Fibroblast of villous mesenchyme (primary cell): ENCODE data around the gene MYOZ3. TPM values are rescaled to one million over a fixed set of nuclear protein-coding genes. Genes with fewer than 3 reads are reported as not detected.

Source experiments
- DNase-seq: peaks from one replicate; pipeline ENCODE4 v3.0.0-alpha.2; 2010; ENCODE audit warnings: low read depth
- H3K4me3 ChIP-seq: 2 replicates; pipeline ENCODE4 v1.5.1; 2011; ENCODE audit warnings: low read depth, mild to moderate bottlenecking, low read length
- total RNA-seq: library from RNA; depleted of rRNA; stranded (reverse); fragments of >200 nt; gene quantifications from 2 replicates; pipeline ENCODE4 v1.2.3, GENCODE V29; 2012
- TF ChIP-seq, protein P1 (sequence below): IDR thresholded peaks from 2 replicates; pipeline ENCODE4 v1.5.1; 2012; ENCODE audit warnings: low read depth, mild to moderate bottlenecking, low read length; ENCODE audit not compliant: insufficient read depth

The MYOZ3 gene
- total RNA-seq, 1 donor: under 0.01 TPM

DNA sequence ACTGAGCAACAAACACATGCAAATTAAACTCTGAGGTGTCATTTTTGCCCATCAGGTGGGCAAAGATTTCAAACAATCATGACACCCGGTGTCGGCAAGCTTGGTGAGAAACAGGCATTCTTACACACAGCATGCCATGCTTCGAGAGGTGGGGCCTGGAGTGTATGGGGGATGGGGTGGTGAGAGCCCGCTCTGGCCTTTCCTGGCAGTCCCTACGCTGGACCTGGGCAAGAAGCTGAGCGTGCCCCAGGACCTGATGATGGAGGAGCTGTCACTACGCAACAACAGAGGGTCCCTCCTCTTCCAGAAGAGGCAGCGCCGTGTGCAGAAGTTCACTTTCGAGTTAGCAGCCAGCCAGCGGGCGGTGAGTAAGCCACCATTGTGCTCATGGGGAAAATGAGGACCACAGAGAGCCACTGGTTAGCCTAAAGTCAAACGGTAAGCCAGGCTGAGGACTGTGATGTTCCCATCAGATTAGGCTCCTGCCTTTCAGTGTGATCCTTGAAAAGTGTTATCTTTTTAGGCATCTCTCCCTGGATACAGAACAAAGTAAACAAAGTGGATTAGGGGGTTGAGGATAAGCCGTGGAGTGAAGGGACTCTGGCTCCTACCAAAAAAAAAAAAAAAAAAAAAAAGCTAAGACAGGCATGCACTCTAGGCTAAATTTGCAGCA, 9.4 kb downstream of the MYOZ3 start:
- no peak overlapping the region for H3K4me3 ChIP-seq
- no peak for DNase-seq
- TF ChIP-seq, protein P1, sequence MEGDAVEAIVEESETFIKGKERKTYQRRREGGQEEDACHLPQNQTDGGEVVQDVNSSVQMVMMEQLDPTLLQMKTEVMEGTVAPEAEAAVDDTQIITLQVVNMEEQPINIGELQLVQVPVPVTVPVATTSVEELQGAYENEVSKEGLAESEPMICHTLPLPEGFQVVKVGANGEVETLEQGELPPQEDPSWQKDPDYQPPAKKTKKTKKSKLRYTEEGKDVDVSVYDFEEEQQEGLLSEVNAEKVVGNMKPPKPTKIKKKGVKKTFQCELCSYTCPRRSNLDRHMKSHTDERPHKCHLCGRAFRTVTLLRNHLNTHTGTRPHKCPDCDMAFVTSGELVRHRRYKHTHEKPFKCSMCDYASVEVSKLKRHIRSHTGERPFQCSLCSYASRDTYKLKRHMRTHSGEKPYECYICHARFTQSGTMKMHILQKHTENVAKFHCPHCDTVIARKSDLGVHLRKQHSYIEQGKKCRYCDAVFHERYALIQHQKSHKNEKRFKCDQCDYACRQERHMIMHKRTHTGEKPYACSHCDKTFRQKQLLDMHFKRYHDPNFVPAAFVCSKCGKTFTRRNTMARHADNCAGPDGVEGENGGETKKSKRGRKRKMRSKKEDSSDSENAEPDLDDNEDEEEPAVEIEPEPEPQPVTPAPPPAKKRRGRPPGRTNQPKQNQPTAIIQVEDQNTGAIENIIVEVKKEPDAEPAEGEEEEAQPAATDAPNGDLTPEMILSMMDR: no peak

DNA sequence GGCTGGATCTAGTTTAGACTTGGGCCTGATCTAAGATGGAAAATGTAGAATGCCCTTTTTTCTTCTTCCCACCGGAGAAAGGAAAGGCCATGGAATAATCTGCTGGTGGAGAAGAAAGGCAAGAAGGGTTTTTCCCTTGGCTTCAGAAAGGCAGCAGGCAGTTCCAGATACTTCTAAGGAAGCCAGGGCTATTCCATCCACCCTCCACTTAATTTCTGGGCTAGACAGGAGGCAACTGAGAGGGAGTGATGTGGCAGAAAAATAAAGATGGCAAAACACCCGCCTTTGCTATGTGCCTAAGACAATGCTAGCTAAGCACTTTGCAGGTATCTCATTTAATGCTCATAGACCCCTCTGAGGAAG, 9.9 kb downstream of the MYOZ3 start:
- no peak for DNase-seq
- H3K4me3 ChIP-seq: no peak overlapping the region
- TF ChIP-seq, protein P1: no peak

DNA sequence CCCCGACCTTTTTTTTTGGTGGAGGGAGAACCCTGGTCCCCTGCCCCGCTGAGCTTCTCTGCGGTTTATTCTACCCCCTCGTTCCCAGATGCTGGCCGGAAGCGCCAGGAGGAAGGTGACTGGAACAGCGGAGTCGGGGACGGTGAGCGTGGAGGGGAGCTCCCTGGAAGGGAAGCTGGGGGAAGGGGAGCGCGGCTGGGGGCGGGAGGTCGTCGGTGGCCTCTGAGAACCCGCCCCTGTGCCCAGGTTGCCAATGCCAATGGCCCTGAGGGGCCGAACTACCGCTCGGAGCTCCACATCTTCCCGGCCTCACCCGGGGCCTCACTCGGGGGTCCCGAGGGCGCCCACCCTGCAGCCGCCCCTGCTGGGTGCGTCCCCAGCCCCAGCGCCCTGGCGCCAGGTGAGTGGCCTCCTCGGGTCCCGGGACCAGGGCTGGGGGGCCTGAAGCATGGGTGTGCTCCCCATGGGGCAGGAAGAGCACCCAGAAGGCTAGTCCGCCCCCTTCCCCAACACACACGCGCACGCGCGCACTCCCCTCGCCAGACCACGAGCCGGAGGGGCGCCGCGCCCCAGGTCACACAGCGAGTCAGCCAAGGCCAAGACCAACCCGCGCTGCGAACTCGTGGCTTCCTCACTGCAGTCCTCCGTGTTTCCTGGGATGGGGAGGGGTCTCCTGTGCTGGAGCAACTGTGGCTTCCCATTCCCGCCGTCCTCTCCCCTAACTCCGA, 10.6 kb downstream of the MYOZ3 start:
- TF ChIP-seq, protein P1: no peak
- peak overlapping the region; percentile 66 for H3K4me3 ChIP-seq
- no peak for DNase-seq

DNA sequence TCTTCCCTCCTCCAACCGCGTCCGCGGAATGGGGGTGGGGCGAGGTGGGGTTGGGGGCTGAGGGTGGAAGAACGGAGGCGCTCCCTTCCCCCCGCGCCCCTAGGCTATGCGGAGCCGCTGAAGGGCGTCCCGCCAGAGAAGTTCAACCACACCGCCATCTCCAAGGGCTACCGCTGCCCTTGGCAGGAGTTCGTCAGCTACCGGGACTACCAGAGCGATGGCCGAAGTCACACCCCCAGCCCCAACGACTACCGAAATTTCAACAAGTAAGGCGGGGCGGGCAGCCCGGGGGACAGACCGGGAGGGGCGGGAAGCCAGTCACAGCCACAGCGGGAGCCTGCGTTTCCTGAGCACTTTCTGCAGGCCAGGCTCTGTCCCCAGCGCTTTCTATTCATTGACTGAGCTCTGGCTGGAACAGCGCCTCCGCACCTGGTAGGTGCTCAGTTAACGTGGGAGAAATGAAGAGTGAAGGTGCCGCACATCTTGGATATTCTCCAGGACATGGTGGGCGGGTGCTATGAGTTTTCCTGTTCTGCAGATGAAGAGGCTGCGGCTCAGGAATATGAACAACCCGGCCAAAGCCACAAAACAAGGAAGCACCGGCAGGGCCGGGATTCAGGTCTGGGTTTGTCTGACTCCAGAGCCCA, 11.3 kb downstream of the MYOZ3 start:
- TF ChIP-seq, protein P1: no peak
- no peak for DNase-seq
- H3K4me3 ChIP-seq: peak overlapping the region; percentile 66

DNA sequence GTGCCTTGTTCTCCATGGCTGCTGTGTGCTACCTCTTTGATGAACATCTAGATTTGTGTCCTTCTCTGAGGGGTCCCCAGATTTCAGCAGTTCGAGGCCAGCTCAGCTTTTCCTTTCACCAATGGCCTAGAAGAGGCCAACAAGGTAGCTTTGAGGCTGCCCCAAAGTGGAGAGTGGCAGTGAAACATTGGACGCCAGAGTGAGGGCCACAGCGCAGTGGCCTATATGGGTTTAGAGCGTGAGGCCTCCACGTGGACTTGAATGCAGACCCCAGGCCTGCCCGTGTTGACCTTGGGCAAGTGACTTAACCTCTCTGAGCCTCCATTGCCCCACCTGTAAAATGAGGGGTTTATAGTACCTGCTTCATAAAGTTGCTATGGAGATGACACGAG, 11.8 kb downstream of the MYOZ3 start:
- DNase-seq: no peak
- H3K4me3 ChIP-seq: peak overlapping the region; percentile 66
- TF ChIP-seq, protein P1: no peak

DNA sequence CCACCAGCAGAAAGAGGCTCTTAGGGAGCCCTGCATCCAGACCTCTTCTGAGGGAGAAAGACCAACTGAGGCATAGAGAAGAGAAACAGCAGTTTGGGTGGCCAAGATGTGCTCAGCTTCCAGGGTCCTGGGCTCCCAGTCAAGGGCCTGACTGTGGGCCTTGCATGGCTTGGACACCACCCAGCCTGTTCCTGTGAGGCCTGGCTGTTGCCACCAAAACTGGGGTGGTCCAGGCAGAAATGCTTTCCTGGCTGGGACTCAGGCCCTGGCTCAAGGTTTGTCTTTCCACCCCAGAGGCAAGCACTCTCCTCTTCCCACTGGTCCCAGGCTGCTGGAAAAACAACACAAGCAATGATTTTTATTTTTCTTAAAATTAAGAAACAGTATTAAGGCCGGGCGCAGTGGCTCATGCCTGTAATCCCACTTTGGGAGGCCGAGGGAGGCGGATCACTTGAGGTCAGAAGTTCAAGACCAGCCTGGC, 13.3 kb downstream of the MYOZ3 start:
- H3K4me3 ChIP-seq: no peak overlapping the region
- TF ChIP-seq, protein P1: no peak
- no peak for DNase-seq
